Panc1 (cell line): Measurements from ENCODE around the gene CHRNG. TPM values are rescaled to one million over a fixed set of nuclear protein-coding genes. Genes with fewer than 3 reads are reported as not detected.

Experiments
- ATAC-seq: fragments of 200-7000 bp; cut with Tn5 transposase; 2 replicates; pipeline ENCODE4 v1.9.1; 2020; ENCODE audit warnings: mild to moderate bottlenecking, moderate library complexity
- BruUV-seq: library from RNA; stranded (reverse); fragments of 400-500 nt; replicated peaks from 2 replicates; lab custom pipeline; 2021; lab: Mats Ljungman, UMichigan
- CTCF ChIA-PET: fragments of 300-600 bp; sonication (Branson Sonifier 250); formaldehyde crosslinking; loops from one replicate; lab custom pipeline; 2022; ENCODE audit warnings: antibody characterized with exemption; lab: Charles Lee
- POLR2A ChIA-PET: fragments of 300-600 bp; sonication (Branson Sonifier 250); formaldehyde crosslinking; loops from one replicate; lab custom pipeline; 2022; ENCODE audit warnings: antibody characterized with exemption; lab: Charles Lee
- DNase-seq: peaks from one replicate; pipeline ENCODE4 v3.0.0-alpha.2; 2010; ENCODE audit warnings: low read depth, low spot score
- H3K27ac ChIP-seq: 2 replicates; pipeline ENCODE4 v1.5.1; 2011; ENCODE audit warnings: mild to moderate bottlenecking, low read length, inconsistent platforms
- H3K27me3 ChIP-seq: fragments of 200-500 bp; sonication (Bioruptor generic); 2 replicates; pipeline ENCODE4 v1.6.0; 2014; ENCODE audit warnings: low read length, inconsistent platforms; ENCODE audit not compliant: control insufficient read depth, insufficient read depth
- H3K36me3 ChIP-seq: fragments of 200-500 bp; sonication (Bioruptor generic); 2 replicates; pipeline ENCODE4 v1.5.1; 2014; ENCODE audit warnings: inconsistent platforms, mild to moderate bottlenecking, low read length, moderate library complexity; ENCODE audit not compliant: control insufficient read depth, insufficient read depth
- H3K4me1 ChIP-seq: 2 replicates; pipeline ENCODE4 v1.5.1; 2011; ENCODE audit warnings: inconsistent platforms, mild to moderate bottlenecking, low read length, moderate library complexity; ENCODE audit not compliant: control insufficient read depth, insufficient read depth
- H3K4me3 ChIP-seq, 2 experiments: 2 replicates each; pipeline ENCODE4 v1.5.1; 2011 to 2012; ENCODE audit warnings: low read depth in 2 of 2, low read length in 2 of 2, mild to moderate bottlenecking in 2 of 2, inconsistent platforms in 1 of 2, moderate library complexity in 1 of 2
- H3K9me3 ChIP-seq: fragments of 200-500 bp; sonication (Bioruptor generic); 2 replicates; pipeline ENCODE4 v1.5.1; 2014; ENCODE audit warnings: low read depth, mild to moderate bottlenecking, inconsistent platforms, low read length, moderate library complexity; ENCODE audit not compliant: control insufficient read depth, insufficient read depth
- POLR2AphosphoS5 ChIP-seq: IDR thresholded peaks from 2 replicates; pipeline ENCODE4 v1.6.1; 2012; ENCODE audit warnings: mild to moderate bottlenecking, low read depth, low read length, moderate library complexity
- SIN3A ChIP-seq: IDR thresholded peaks from 2 replicates; pipeline ENCODE4 v1.6.1; 2012; ENCODE audit warnings: low read depth, mild to moderate bottlenecking, low read length, moderate library complexity, borderline replicate concordance; ENCODE audit not compliant: insufficient read depth
- TCF7L2 ChIP-seq: IDR thresholded peaks from 2 replicates; pipeline ENCODE4 v1.6.1; 2011; ENCODE audit warnings: mild to moderate bottlenecking, low read depth, low read length, inconsistent platforms
- in situ Hi-C: cut with HindIII; loops from 2 replicates; pipeline ENCODE4 v1.10.0; 2016; ENCODE audit warnings: low sequenced_read_pairs, low pct_unique_long_range_greater_than_20kb
- intact Hi-C: fragments of 100-400 bp; cut with micrococcal nuclease; formaldehyde crosslinking; loops from one replicate; pipeline ENCODE4 v1.10.0; 2022; ENCODE audit not compliant: unreplicated experiment
- total RNA-seq: library from RNA; stranded (reverse); gene quantifications from one replicate; pipeline ENCODE4 v1.2.1, GENCODE V29; 2021; ENCODE audit not compliant: unreplicated experiment
- TF ChIP-seq, protein P1 (sequence below): fragments of 450-650 bp; IDR thresholded peaks from 2 replicates; pipeline ENCODE4 v1.5.1; 2017; ENCODE audit warnings: mild to moderate bottlenecking
- TF ChIP-seq, protein P2 (sequence below), 2 experiments: IDR thresholded peaks; 2 replicates each; pipeline ENCODE4 v1.6.1; 2011 to 2012; ENCODE audit warnings: low read depth in 2 of 2, control low read depth in 1 of 2, low read length in 1 of 2, mild to moderate bottlenecking in 1 of 2, moderate library complexity in 1 of 2; ENCODE audit not compliant: insufficient read depth in 1 of 2

The CHRNG gene
- total RNA-seq, 1 experiment from 2014 or later = not detected

DNA sequence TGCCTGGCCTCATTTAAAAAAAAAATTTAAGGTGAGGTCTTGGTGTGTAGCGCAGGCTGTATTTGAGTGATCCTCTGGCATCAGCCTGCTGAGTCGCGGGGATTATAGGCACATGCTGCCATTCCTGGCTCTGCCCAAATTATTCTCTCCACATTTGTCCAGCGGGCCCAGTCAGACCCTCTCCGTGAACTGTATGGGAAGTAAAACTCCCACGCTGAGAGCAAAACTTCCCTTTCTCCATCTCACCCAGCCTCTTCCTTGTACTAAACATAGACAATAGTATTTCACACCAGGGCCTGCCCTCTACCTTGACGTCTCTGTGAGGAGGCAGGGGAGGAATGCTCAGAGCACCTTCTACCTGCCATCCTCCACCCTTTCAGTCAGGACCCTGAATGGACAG, 48.0 kb downstream of the CHRNG start:
- Histone ChIP-seq H3K9me3 (no peaks in the 10 kb centered on the region), H3K36me3 (no peaks in the 10 kb centered on the region), H3K27ac (no peak overlapping the region), H3K4me3 (no peak overlapping the region), H3K4me1 (peaks cover under 1% of the 10 kb centered on the region; the same call in 1 of the 2 replicates), H3K27me3 (no peaks in the 10 kb centered on the region)
- intact Hi-C loops (no loop called here), in situ Hi-C loops (no loop called here)
- no TSS peak for BruUV-seq
- DNase-seq (no peak), ATAC-seq (no peak)
- ChIA-PET POLR2A (no interaction called here), CTCF (no interaction called here)
- TF ChIP-seq, protein P1, sequence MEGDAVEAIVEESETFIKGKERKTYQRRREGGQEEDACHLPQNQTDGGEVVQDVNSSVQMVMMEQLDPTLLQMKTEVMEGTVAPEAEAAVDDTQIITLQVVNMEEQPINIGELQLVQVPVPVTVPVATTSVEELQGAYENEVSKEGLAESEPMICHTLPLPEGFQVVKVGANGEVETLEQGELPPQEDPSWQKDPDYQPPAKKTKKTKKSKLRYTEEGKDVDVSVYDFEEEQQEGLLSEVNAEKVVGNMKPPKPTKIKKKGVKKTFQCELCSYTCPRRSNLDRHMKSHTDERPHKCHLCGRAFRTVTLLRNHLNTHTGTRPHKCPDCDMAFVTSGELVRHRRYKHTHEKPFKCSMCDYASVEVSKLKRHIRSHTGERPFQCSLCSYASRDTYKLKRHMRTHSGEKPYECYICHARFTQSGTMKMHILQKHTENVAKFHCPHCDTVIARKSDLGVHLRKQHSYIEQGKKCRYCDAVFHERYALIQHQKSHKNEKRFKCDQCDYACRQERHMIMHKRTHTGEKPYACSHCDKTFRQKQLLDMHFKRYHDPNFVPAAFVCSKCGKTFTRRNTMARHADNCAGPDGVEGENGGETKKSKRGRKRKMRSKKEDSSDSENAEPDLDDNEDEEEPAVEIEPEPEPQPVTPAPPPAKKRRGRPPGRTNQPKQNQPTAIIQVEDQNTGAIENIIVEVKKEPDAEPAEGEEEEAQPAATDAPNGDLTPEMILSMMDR = no peak
- TF ChIP-seq POLR2AphosphoS5 = no peak
- TF ChIP-seq SIN3A = no peak
- TF ChIP-seq, protein P2, sequence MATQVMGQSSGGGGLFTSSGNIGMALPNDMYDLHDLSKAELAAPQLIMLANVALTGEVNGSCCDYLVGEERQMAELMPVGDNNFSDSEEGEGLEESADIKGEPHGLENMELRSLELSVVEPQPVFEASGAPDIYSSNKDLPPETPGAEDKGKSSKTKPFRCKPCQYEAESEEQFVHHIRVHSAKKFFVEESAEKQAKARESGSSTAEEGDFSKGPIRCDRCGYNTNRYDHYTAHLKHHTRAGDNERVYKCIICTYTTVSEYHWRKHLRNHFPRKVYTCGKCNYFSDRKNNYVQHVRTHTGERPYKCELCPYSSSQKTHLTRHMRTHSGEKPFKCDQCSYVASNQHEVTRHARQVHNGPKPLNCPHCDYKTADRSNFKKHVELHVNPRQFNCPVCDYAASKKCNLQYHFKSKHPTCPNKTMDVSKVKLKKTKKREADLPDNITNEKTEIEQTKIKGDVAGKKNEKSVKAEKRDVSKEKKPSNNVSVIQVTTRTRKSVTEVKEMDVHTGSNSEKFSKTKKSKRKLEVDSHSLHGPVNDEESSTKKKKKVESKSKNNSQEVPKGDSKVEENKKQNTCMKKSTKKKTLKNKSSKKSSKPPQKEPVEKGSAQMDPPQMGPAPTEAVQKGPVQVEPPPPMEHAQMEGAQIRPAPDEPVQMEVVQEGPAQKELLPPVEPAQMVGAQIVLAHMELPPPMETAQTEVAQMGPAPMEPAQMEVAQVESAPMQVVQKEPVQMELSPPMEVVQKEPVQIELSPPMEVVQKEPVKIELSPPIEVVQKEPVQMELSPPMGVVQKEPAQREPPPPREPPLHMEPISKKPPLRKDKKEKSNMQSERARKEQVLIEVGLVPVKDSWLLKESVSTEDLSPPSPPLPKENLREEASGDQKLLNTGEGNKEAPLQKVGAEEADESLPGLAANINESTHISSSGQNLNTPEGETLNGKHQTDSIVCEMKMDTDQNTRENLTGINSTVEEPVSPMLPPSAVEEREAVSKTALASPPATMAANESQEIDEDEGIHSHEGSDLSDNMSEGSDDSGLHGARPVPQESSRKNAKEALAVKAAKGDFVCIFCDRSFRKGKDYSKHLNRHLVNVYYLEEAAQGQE (IDR thresholded peaks at IDR 0.05; ENCODE audit: insufficient read depth in 1 of 2, low read depth in 2 of 2, low read length in 1 of 2) = no peak
- no peak for TF ChIP-seq TCF7L2

DNA sequence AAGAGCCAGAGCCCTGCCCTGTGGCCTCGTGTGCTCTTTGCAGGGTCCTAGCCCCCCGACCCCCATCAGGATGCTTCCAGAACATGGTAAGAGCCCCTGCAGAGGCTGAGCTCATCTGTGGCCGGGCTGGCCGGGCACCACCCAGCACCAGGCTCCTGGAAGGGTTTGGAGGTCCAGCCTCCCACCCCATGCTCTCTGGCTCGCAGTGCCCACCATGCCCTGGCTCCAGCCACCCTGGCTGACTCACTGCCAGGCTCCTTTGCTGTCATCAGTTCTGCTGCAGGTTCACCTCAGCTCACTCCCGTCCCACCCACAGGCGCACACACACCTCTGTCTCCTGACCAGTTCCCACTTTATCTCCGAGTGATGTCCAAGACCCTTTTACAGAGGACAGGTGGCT, 48.5 kb downstream of the CHRNG start:
- no peak for ATAC-seq
- no peak for DNase-seq
- in situ Hi-C loops = no loop called here
- BruUV-seq = no TSS peak
- ChIA-PET CTCF (no interaction called here), POLR2A (no interaction called here)
- intact Hi-C loops = no loop called here
- Histone ChIP-seq H3K36me3 (no peaks in the 10 kb centered on the region), H3K9me3 (no peaks in the 10 kb centered on the region), H3K27ac (no peak overlapping the region), H3K27me3 (no peaks in the 10 kb centered on the region), H3K4me1 (peaks cover 6% of the 10 kb centered on the region), H3K4me3 (no peak overlapping the region)
- TF ChIP-seq, protein P2 (IDR thresholded peaks at IDR 0.05; ENCODE audit: insufficient read depth in 1 of 2, low read depth in 2 of 2, low read length in 1 of 2) = no peak
- no peak for TF ChIP-seq POLR2AphosphoS5
- TF ChIP-seq TCF7L2 = no peak
- TF ChIP-seq, protein P1 = no peak
- no peak for TF ChIP-seq SIN3A
